HG02763 (cell line): ENCODE measurements around the gene PHETA1.
"Not testable (repeated sequence)": the region's sequence is repeated elsewhere in the genome, so short reads cannot be mapped to it uniquely, and the experiment has no call there.

ENCODE experiments used
- ATAC-seq: cut with Tn5 transposase; IDR thresholded peaks from one replicate; pipeline ENCODE4 v1.9.1; 2021; ENCODE audit warnings: mild to moderate bottlenecking, moderate library complexity; ENCODE audit not compliant: unreplicated experiment

The PHETA1 gene

DNA sequence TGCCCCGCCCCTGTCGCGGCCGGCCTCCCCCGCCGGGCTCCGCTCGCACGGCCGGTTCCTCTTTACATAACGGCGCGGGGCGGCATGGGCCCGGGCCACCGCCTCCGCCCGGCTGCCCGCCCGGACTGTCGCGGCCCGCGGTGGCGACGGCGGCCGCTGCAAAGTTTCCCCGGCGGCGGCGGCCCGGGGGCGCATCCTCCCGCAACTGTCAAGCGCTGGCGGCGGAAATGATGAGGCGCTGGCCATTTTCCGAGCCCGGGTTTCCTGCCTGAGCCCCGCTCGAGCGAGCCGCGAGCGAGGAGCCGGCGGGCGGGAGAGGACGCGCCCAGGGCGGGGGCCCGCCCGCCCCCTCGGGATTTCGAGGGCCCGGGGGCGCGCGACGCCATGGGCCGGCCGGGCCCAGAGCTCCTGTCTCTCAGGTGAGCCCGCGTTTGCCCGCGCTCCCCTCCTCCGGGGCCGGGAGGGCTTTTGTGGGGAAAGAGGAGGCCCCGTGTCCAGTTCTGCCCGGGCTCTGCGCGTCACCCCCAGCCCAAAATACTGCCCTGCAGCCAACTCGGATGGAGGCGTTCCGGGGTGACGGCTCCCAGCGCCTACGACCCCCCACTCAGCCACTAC is 37.1 kb upstream of the PHETA1 start, which contains the start of gene SH2B3:
Gene SH2B3 (plus strand): TSS at position 65 of the 615 bp plus-strand sequence. CDS start 12,223 bp downstream, outside the sequence.
- ATAC-seq = no peak

DNA sequence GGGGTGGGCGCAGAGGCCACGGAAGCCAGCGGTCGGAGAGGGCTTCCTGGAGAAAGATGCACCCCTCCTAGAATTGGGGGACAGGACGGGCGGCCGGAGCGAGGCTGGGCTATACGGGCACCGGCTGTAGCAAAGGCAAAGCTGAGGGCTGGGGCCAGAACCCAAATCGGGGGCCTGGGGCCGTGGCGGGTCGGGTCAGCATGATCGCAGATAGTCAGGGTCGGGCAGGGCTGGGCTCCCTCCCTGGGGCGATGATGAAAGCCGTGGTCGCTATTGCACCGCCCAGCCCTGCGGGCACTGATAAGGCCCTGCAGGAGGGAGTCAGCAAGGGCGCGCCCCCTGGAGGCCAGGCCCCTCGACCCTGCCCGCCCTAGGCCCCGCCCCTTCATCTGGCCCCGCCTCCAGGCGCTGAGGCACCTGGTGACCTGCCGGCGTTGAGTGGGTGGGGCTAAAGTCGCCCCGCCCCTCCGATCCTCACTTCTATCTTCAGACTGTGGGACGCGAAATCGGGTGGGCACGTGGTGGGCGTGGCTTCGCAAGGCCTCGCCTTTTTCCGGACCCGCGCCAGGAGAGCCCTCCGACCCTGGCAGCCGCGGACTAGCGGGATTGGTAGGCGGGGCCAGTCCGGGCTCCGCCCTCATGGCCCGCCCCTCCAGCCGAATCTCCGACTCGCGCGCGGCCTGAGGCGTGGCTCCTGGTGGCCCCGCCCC is 36.4 kb upstream of the PHETA1 start:
- peak; percentile 64 for ATAC-seq

DNA sequence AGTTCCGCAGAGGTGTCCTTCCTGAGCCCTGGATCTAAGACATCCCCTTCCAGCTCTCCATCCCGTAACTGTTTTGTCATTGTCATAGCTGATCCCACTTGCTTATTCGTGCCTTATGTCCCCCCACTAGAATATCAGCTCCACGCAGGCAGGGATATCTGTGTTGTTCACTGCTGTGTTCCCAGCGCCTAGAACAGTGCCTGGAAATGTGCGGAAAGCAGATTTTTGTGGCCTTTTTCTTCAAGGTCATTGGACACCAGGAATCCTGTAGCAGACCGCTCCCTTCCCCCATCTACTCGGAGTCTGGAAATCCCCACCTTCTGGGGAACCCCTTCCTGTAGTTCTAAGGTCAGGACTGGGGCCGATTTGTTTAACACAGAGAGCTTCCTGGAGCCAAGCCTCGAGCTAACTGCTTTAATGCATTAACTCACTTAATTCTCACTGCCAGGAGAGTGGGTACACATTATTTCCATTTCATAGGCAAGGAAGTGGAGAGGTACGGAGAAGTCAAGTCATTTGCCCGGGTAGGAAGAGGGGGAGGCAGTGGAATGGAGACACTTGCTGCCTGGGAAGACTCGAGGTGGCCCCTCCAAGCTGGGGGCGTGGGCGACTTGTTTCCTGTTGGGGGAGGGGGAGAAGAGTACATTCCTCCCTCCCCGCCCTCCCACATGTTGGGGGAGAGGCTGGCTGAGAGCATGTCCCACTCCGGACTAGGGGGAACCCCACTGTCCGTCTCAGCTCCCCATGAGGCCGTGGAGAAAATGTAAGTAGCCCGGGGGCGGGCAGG is 35.7 kb upstream of the PHETA1 start:
- peak; percentile 17 for ATAC-seq

DNA sequence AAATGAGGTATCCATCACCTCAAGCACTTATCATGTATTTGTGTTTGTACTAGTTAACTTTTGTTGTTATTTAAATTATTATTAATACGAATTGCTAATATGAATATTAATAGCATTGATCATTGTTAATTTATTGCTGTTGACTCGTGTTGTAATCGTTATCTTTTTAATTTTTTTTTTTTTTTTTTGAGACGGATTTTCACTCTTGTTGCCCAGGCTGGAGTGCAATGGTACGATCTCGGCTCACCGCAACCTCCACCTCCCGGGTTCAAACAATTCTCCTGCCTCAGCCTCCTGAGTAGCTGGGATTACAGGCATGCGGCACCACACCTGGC is 33.6 kb upstream of the PHETA1 start:
- ATAC-seq = not testable (repeated sequence)

DNA sequence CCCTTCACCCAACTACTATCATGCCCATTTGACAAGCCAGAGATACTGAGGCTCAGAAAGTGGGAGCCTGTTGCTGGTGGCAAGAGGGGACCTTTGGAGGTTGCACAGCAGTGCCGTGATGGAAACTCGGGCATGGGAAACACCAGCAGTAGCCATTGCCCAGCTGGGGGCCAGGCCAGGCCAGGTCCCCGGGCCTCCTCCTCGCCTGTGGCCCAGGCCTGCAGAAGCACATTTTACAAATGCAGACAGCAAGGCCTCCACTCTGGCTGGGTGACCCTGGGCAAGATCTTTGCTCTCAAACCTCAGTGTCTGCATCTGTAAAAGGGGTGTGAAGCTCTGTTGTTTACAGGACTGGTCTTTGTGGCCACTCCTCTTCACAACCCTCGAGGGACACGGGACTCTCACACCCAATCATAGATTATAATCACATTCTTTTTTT is 32.3 kb upstream of the PHETA1 start:
- no peak for ATAC-seq

DNA sequence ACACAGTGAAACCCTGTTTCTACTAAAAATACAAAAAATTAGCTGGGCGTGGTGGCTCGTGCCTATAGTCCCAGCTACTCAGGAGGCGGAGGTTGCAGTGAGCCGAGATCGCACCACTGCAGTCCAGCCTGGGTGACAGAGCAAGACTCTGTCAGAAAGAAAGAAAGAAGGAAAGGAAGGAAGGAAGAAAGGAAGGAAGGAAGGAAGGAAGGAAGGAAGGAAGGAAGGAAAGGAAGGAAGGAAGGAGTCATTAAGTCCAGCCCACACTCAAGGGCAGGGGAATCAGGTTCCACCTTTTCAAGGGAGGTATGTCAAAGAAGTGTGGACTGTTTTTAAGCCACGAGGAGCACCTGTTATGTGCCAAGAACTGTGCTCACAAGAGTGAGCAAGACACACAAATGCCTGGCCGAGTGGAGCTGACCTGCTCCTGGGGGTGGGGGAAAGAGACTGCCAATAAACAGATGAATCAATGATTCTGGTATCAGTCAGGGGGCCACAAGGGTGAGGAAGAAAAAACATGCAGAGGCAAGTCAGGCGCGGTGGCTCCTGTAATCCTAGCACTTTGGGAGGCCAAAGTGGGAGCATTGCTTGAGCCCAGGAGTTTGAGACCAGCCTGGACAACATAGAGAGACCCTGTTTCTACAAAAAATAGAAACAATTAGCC is 31.0 kb upstream of the PHETA1 start:
- not testable (repeated sequence) for ATAC-seq

DNA sequence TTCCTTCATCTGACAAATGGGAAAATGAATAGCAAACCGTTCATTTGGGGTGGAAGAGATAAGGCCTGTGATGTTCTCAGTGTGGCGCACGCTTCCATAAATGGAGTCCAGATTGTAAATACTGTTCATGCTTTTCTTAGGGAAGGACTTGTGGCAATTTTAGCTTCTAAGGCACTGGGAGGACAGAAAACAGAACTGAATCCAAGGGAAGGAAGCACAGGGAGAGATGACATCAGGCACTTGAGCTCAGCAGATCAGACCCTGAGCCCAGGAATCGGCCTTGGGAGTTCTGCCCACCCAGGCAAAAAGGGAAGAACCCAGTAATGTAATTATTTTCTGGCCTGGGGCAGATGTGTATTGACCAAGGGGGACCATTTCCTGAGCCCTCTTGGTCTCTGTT is 29.6 kb upstream of the PHETA1 start:
- no peak for ATAC-seq

DNA sequence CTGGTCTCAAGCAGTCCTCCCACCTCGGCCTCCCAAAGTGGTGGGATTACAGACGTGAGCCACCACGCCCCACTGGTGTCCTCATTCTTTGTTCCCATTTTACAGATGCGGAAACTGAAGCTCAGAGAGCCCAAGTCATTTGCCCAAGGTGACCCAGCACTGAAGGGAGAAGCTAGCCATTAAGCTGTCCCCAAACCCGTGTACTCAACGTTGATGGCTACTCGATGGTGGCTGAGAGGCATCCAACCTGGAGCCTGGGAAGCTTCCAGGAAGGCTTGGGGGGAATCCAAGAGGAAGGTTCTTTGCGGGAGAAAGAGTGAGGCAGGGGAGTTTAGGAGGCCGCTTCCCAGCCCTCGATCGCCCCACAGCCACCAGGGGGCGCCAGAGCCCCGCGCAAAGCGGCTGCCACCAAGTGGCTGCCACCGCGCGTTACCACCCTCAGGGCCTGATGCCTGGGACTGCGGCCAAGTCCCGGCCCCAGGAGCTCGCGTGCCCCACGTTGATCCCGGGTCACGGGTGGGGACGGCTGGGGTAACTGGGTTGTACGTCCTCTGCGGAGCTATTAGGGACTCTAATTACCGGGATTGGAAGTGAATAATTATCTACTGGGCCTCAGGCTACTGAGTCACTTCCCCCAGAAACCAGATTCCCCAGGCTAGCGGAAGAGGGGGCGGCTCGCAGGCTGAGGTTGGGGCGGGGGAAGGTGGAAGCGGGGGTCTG is 28.0 kb upstream of the PHETA1 start:
- ATAC-seq = no peak

DNA sequence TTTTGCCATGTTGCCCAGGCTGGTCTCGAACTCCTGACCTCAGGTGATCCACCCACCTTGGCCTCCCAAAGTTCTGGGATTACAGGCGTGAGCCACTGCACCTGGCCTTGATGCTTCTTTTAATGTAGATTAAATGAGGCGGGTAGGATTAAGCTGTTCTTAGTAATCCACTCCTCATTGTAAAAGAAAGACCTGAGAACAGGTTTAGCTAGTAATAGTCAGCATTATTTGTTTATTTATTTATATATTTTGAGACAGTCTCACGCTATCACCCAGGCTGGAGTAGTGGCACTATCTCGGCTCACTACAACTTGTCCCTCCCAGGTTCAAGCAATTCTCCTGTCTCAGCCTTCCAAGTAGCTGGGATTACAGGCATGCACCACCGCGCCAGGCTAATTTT is 27.4 kb upstream of the PHETA1 start:
- ATAC-seq = not testable (repeated sequence)

DNA sequence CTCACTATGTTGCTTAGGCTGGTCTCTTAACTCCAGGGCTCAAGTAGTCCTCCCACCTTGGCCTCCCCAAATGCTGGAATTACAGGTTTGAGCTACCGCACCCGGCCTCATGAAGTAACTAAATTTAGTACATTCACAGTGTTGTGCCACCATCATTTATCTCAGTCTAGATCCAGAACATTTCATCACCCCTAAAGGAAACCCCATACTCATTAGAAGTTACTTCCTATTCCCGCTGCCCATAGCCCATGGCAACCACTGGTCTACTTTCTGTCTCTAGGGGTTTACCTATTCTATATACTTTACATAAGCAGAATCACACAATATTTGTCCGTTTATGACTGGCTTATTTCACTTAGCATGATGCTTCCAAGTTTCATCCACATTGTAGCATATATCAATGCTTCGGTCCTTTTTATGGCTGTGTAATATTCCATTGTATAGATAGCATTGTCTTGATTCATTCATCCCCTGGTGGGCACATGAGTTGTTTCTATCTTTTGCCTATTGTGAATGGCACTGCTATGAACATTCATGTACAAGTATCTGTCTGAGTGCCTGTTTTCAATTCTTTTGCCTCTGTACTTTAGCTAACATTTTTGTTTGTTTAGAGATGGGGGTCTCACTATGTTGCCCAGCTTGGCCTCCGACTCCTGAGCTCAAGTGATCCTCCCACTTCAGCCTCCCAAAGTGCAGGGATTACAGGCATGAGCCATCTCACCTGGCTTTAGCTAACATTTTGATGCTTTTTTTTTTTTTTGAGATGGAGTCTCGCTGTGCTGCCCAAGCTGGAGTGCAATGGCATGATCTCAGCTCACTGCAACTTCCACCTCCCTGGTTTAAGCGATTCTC is 26.7 kb upstream of the PHETA1 start:
- no peak for ATAC-seq

DNA sequence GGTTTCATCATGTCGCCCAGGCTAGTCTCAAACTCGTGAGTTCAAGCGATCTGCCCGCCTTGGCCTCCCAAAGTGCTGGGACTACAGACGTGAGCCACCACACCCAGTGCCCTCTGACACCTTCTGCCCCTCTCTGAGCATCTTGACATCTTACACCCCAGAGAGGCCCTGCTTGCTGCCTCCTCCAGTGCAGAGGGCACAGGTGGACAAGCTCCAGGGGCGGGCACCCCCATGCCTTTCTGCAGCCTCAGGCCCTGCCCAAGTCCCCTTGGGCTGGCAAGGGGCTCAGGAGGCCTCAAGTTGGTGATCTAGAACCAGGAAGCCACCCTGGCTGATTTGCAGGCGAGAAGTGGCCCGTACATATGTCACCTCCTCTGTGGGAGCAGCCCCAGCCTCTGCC is 25.6 kb upstream of the PHETA1 start:
- ATAC-seq = no peak

DNA sequence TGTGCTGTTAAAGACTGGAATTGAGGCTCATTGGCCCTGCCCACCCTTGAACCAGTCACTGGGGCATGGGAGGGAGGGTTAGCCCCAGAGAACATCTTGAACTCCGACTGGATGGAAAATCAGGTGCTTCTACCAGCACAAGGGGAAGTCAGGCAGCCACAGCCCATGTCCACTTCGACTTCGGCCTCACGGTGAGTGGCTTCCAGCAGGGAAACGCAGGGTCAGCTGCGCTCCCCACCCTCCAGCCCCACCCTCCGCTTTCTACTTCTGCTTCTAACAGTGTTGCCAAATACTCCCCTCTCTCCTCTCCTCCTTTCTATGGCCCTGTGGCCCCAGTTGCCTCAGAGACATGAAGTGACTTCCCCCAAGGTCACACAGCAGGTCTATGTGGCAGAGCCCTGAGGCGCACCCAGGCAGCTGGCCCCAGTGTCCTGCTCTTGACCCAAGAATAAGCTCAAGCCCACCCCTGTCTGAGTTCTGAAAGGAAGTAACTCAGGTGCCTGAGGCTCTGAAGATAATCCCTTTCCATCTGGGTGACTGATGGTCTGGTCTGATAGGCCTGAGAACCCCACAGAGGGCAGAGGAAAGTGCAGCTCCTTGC is 24.9 kb upstream of the PHETA1 start:
- no peak for ATAC-seq

DNA sequence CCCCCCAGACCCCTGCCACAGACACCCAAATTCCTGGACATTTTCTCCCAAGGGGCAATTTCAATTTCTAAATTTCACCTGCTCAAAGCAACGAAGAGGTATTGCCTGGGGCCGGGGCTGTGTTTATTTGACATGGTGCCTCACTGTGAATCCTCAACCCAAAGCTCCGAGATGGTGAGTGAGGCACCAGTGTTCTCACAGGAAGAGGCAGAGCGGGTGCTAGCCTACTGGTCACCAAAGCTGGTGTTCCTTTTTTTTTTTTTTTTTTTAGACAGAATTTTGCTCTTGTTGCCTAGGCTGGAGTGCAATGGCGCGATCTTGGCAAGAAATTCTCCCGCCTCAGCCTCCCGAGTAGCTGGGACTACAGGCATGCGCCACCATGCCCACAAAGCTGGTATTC is 22.0 kb upstream of the PHETA1 start:
- no peak for ATAC-seq

DNA sequence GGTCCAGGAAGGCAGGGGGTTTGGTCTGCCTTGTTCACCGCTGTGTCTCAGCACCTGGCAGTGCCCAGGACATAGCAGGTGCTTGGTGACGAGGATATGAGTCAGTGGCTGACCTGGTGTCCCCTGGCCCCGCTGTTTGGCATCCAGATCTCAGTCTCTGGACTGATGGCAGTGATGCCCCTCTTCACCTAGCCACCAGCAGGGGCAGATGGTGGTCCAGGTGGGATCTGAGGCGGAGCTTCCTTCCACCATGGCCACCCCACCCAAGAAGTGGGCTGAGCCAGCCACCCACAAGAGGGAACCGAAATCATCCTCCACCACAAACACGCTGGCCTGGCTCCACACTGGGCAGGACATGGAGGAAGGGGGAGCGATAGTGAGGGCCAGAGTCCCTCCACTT is 20.7 kb upstream of the PHETA1 start:
- ATAC-seq = no peak

DNA sequence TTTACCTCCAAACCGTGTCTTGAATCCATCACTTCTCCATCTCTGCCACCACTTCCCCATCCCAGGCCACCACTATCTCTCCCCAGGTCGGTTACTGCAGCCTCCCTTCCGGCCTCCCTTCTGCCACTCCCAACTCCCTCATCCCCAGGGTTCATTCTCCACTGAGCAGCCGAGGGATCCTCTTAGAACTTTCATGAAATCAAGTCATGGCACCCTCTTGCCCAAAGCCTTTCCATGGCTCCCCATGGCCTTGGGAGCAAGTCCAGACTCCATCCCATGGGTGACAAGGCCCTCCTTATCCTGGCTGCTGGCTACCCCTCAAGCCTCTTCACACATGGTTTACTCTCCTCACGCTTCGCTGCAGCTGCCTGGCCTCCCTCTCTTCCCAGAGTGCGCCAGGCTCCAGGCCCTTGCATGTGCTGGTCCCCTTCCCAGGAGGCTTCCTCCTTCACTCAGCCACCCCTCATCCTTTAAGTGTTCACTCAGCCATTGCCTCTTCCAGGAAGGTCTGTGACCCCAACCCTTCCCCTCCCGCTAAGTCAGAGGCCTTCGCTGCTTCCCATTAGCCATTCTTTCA is 18.9 kb upstream of the PHETA1 start:
- ATAC-seq = no peak

DNA sequence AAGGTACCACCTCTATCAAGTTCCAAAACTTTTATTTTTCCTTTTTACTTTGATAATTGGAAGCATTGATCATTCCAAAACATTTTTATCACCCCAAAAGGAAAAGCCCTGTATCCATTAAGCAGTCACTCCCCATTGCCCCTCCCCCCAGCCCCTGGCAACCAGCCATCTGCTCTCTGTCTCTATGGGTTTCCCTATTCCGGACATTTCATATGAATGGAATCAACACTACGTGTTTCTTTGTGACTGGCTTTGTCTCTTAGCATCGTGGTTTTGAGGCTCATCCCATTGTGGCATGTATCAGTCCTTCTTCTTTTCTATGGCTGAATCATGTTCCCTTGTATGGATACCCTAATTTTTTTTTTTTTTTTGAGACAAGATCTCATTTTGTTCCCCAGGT is 18.0 kb upstream of the PHETA1 start:
- ATAC-seq = no peak

DNA sequence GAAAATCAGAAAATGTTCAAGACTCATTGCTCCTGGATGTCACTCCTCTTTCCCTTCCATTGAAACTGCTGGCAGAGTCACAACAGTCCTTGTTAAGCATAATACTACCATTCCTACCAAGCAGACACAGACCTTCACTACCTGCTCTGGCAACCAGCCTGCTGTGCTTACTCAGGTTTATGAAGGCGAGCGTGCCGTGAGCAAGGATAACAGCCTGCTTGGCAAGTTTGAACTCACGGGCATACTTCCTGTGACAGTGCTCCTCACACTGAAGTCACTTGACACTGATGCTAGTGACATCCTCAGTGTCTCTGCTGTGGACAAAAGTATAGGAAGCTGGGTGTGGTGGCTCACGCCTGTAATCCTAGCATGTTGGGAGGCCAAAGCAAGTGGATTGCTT is 15.7 kb upstream of the PHETA1 start:
- no peak for ATAC-seq

DNA sequence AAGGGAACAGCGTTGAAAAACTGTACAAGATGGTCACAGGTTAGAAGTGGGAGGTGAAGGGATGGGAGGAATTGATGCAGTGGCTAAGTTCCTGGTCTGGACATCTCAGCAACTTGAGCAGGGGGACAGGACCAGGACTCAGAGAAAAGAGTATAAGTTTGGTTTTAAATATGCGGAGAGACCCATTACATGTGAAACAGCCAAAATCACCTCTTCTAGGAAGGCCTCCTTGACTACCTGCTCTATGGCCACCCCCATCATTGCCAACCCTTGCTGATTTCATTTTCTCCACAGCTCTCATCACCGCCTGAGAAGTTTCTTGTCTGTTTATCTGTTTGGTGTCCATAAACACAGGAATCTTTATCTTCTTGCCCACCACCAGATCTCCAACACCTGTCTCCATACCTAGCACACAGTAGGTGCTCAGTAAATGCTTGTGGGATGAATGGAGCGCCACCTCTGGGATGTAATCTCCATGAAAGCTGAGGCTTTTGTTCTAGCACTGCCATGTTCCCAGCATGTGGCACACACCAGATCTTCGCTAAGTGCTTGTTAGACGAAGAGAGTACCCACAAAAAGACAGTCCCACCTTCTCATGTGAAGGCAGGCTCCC is 11.2 kb upstream of the PHETA1 start:
- ATAC-seq = no peak

DNA sequence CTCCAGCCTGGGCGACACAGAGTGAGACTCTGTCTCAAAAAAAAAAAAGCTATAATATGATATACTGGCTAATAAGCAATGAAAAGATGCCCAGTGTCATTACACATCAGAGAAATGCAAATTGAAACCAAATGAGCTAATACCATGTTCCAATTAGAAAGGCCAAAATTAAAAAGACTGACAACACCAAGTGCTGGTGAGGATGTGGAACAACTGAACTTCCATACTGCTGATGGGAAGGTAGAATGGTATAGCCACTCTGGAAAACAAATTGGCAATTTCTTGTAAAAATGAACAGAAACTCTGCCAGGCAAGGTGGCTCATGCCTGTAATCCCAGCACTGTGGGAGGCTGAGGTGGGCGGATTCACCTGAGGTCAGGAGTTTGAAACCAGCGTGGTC is 8.5 kb upstream of the PHETA1 start:
- ATAC-seq = no peak
